Osteocyte (in vitro differentiated cells): Measurements from ENCODE around the gene SLC8A2. TPM values are rescaled to one million over a fixed set of nuclear protein-coding genes. Genes with fewer than 3 reads are reported as not detected.

Source experiments
- DNase-seq: peaks from one replicate; pipeline ENCODE4 v3.0.0; 2021; ENCODE audit warnings: mixed read lengths; ENCODE audit not compliant: unreplicated experiment; ENCODE audit errors: extremely low spot score
- H3K27ac Mint-ChIP-seq: one replicate; pipeline ENCODE4 v1.8.0; 2021; ENCODE audit warnings: mild to moderate bottlenecking, mixed read lengths; ENCODE audit not compliant: unreplicated experiment
- H3K27me3 Mint-ChIP-seq: one replicate; pipeline ENCODE4 v1.8.0; 2021; ENCODE audit warnings: mixed read lengths; ENCODE audit not compliant: unreplicated experiment
- H3K36me3 Mint-ChIP-seq: one replicate; pipeline ENCODE4 v1.8.0; 2021; ENCODE audit warnings: mixed read lengths; ENCODE audit not compliant: unreplicated experiment
- H3K4me1 Mint-ChIP-seq: one replicate; pipeline ENCODE4 v1.8.0; 2021; ENCODE audit warnings: mixed read lengths; ENCODE audit not compliant: unreplicated experiment
- H3K4me3 Mint-ChIP-seq: one replicate; pipeline ENCODE4 v1.8.0; 2021; ENCODE audit warnings: mild to moderate bottlenecking, moderate library complexity, mixed read lengths; ENCODE audit not compliant: unreplicated experiment
- H3K9me3 Mint-ChIP-seq: one replicate; pipeline ENCODE4 v1.8.0; 2021; ENCODE audit warnings: mixed read lengths; ENCODE audit not compliant: unreplicated experiment
- CTCF ChIP-seq: fragments of 200-600 bp; sonication (generic); IDR thresholded peaks from 2 replicates; pipeline ENCODE4 v1.5.0; 2021; ENCODE audit warnings: antibody characterized with exemption, mild to moderate bottlenecking, moderate library complexity
- total RNA-seq: library from RNA; stranded (reverse); gene quantifications from 2 replicates; pipeline ENCODE4 v1.2.1, GENCODE V29; 2021

The SLC8A2 gene
- total RNA-seq, 1 donor from 2014 or later: not detected

- H3K27ac Mint-ChIP-seq: no peak overlapping the region
- peaks cover 17% of the 10 kb centered on the region for H3K4me1 Mint-ChIP-seq
- H3K36me3 Mint-ChIP-seq: no peaks in the 10 kb centered on the region
- H3K9me3 Mint-ChIP-seq: no peaks in the 10 kb centered on the region
- no peak for TF ChIP-seq CTCF
- peak overlapping the region; percentile 41 for H3K4me3 Mint-ChIP-seq
- peaks cover 74% of the 10 kb centered on the region for H3K27me3 Mint-ChIP-seq
- DNase-seq: no peak
Measured at GRCh38 chr19:47447470-47448359, 24.0 kb downstream of the SLC8A2 start.

- DNase-seq: no peak
- Mint-ChIP-seq H3K4me1 (peaks cover 17% of the 10 kb centered on the region), H3K36me3 (no peaks in the 10 kb centered on the region), H3K9me3 (no peaks in the 10 kb centered on the region), H3K27me3 (peaks cover 80% of the 10 kb centered on the region), H3K4me3 (peak overlapping the region; percentile 41), H3K27ac (no peak overlapping the region)
- TF ChIP-seq CTCF: no peak
Measured at GRCh38 chr19:47446534-47447469, 24.9 kb downstream of the SLC8A2 start.

- H3K4me1 Mint-ChIP-seq: peaks cover 17% of the 10 kb centered on the region
- no peak overlapping the region for H3K27ac Mint-ChIP-seq
- H3K36me3 Mint-ChIP-seq: no peaks in the 10 kb centered on the region
- peaks cover 79% of the 10 kb centered on the region for H3K27me3 Mint-ChIP-seq
- no peak for DNase-seq
- peak overlapping the region; percentile 65 for H3K4me3 Mint-ChIP-seq
- TF ChIP-seq CTCF: no peak
- no peaks in the 10 kb centered on the region for H3K9me3 Mint-ChIP-seq
Measured at GRCh38 chr19:47445937-47446402, 25.7 kb downstream of the SLC8A2 start.

GRCh38 chr19:47445527-47445926 lies 26.2 kb downstream of the SLC8A2 start:
- Mint-ChIP-seq H3K4me3 (peak overlapping the region; percentile 65), H3K27me3 (peaks cover 77% of the 10 kb centered on the region), H3K4me1 (peaks cover 17% of the 10 kb centered on the region), H3K9me3 (no peaks in the 10 kb centered on the region), H3K36me3 (no peaks in the 10 kb centered on the region), H3K27ac (no peak overlapping the region)
- TF ChIP-seq CTCF: no peak
- no peak for DNase-seq
